Measurements from ENCODE around the gene EEF1A2.

GRCh38 chr20:63463400-63464288 lies 35.2 kb downstream of the EEF1A2 start:
- TF ChIP-seq CTCF (IDR thresholded peaks at IDR 0.05), result no peak
- no peak for TF ChIP-seq POLR2A (IDR thresholded peaks at IDR 0.05)

All from right lobe of liver (tissue), 4 donors.